Panc1 (cell line): ENCODE measurements around the gene PSMG1.

Source experiments
- CTCF ChIP-seq: fragments of 450-650 bp; IDR thresholded peaks from 2 replicates; pipeline ENCODE4 v1.5.1; 2017; ENCODE audit warnings: mild to moderate bottlenecking
- POLR2AphosphoS5 ChIP-seq: IDR thresholded peaks from 2 replicates; pipeline ENCODE4 v1.6.1; 2012; ENCODE audit warnings: mild to moderate bottlenecking, low read depth, low read length, moderate library complexity
- TCF7L2 ChIP-seq: IDR thresholded peaks from 2 replicates; pipeline ENCODE4 v1.6.1; 2011; ENCODE audit warnings: mild to moderate bottlenecking, low read depth, low read length, inconsistent platforms
- TF ChIP-seq, protein P1 (sequence below), 2 experiments: IDR thresholded peaks; 2 replicates each; pipeline ENCODE4 v1.6.1; 2011 to 2012; ENCODE audit warnings: low read depth in 2 of 2, control low read depth in 1 of 2, low read length in 1 of 2, mild to moderate bottlenecking in 1 of 2, moderate library complexity in 1 of 2; ENCODE audit not compliant: insufficient read depth in 1 of 2

DNA sequence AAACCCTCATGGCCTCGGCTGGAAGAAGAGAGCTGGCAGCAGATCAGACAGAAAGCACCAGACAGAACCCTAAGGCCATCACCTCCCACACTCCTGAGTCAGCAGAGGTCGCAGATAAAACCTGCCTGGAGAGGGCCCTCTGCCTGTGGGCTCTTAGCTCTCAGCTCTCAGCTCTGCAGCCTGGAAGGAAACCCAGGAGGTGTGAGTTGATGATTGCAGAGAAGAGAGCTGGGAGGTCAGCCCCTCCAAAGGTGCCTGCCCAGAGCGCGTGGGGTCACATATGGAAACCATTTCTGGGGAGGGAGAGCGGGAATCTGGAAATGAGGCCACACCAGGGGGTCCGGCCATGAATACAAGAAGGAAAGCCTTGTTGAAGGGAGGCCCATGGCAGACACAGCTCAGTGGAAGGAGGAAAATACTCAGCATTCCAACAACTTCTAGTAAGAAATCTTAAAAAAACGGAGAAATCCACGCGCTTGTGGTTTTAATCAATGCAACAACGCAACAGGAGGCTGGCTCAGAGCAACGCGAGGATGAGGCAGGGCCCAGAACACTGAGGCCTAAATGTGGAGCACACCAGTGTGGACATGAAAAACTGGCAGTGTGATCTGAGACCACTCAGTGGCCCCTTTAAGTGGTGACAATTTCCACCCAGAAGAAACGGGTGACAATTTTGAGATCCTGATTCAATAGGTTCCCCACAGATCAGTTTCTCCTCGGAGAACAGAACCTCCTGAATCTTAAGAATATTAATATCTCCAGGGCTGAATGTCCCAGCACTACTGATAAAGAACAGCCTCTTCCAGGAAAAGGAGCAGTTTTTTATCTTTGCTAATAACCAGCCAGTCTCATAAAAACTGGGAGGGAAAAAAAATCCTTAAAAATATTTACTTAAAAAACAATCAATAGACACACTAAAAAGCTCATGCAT, 45.7 kb downstream of the PSMG1 start:
- no peak for TF ChIP-seq POLR2AphosphoS5
- TF ChIP-seq CTCF = no peak
- TF ChIP-seq, protein P1, sequence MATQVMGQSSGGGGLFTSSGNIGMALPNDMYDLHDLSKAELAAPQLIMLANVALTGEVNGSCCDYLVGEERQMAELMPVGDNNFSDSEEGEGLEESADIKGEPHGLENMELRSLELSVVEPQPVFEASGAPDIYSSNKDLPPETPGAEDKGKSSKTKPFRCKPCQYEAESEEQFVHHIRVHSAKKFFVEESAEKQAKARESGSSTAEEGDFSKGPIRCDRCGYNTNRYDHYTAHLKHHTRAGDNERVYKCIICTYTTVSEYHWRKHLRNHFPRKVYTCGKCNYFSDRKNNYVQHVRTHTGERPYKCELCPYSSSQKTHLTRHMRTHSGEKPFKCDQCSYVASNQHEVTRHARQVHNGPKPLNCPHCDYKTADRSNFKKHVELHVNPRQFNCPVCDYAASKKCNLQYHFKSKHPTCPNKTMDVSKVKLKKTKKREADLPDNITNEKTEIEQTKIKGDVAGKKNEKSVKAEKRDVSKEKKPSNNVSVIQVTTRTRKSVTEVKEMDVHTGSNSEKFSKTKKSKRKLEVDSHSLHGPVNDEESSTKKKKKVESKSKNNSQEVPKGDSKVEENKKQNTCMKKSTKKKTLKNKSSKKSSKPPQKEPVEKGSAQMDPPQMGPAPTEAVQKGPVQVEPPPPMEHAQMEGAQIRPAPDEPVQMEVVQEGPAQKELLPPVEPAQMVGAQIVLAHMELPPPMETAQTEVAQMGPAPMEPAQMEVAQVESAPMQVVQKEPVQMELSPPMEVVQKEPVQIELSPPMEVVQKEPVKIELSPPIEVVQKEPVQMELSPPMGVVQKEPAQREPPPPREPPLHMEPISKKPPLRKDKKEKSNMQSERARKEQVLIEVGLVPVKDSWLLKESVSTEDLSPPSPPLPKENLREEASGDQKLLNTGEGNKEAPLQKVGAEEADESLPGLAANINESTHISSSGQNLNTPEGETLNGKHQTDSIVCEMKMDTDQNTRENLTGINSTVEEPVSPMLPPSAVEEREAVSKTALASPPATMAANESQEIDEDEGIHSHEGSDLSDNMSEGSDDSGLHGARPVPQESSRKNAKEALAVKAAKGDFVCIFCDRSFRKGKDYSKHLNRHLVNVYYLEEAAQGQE (IDR thresholded peaks at IDR 0.05; ENCODE audit: insufficient read depth in 1 of 2, low read depth in 2 of 2, low read length in 1 of 2) = no peak
- TF ChIP-seq TCF7L2 = 0 out of 2 replicates have a peak, but pooled peaks have one; percentile 58
